ENCODE measurements around the gene SNX17. TPM values are rescaled to one million over a fixed set of nuclear protein-coding genes. Genes with fewer than 3 reads are reported as not detected.

Gene SNX17
- total and polyA plus RNA-seq, 4 donors = 66.2 to 112 (median 95.9) TPM

- no peak for DNase-seq (ENCODE audit: low read depth in 4 of 6, low spot score in 6 of 6)
- Histone ChIP-seq H3K9me3 (ENCODE audit: control insufficient read depth, insufficient read depth, low read length) (no peaks in the 10 kb centered on the region), H3K36me3 (ENCODE audit: control insufficient read depth, insufficient read depth, low read length) (peaks cover 73% of the 10 kb centered on the region), H3K27ac (ENCODE audit: low read depth, low read length) (no peak overlapping the region), H3K4me1 (ENCODE audit: control insufficient read depth, insufficient read depth, low read length) (peaks cover 32% of the 10 kb centered on the region), H3K27me3 (ENCODE audit: control insufficient read depth, insufficient read depth, low read length) (no peaks in the 10 kb centered on the region), H3K4me3 (ENCODE audit: low read depth, low read length) (no peak overlapping the region)
- 78% methylated on average over 9 of the region's 10 CpGs for WGBS (ENCODE audit: insufficient coverage)
Measured at GRCh38 chr2:27376866-27377617, 6.6 kb downstream of the SNX17 start.

GRCh38 chr2:27377618-27378095 lies 7.2 kb downstream of the SNX17 start:
- H3K9me3 ChIP-seq (ENCODE audit: control insufficient read depth, insufficient read depth, low read length) = no peaks in the 10 kb centered on the region
- 93% methylated on average over 18 of the region's 18 CpGs for WGBS (ENCODE audit: insufficient coverage)
- H3K27me3 ChIP-seq (ENCODE audit: control insufficient read depth, insufficient read depth, low read length) = no peaks in the 10 kb centered on the region
- H3K36me3 ChIP-seq (ENCODE audit: control insufficient read depth, insufficient read depth, low read length) = peaks cover 77% of the 10 kb centered on the region
- no peak for DNase-seq (ENCODE audit: low read depth in 4 of 6, low spot score in 6 of 6)
- H3K4me1 ChIP-seq (ENCODE audit: control insufficient read depth, insufficient read depth, low read length) = peaks cover 31% of the 10 kb centered on the region
- no peak overlapping the region for H3K4me3 ChIP-seq (ENCODE audit: low read depth, low read length)
- no peak overlapping the region for H3K27ac ChIP-seq (ENCODE audit: low read depth, low read length)

- Histone ChIP-seq H3K27ac (ENCODE audit: low read depth, low read length) (no peak overlapping the region), H3K4me3 (ENCODE audit: low read depth, low read length) (no peak overlapping the region), H3K27me3 (ENCODE audit: control insufficient read depth, insufficient read depth, low read length) (no peaks in the 10 kb centered on the region), H3K4me1 (ENCODE audit: control insufficient read depth, insufficient read depth, low read length) (peaks cover 31% of the 10 kb centered on the region), H3K36me3 (ENCODE audit: control insufficient read depth, insufficient read depth, low read length) (peaks cover 79% of the 10 kb centered on the region), H3K9me3 (ENCODE audit: control insufficient read depth, insufficient read depth, low read length) (no peaks in the 10 kb centered on the region)
- DNase-seq (ENCODE audit: low read depth in 4 of 6, low spot score in 6 of 6) = no peak
- 85% methylated on average over 29 of the region's 29 CpGs for WGBS (ENCODE audit: insufficient coverage)
Measured at GRCh38 chr2:27378096-27378808, 7.8 kb downstream of the SNX17 start.

- Histone ChIP-seq H3K27me3 (ENCODE audit: control insufficient read depth, insufficient read depth, low read length) (no peaks in the 10 kb centered on the region), H3K4me1 (ENCODE audit: control insufficient read depth, insufficient read depth, low read length) (peaks cover 31% of the 10 kb centered on the region), H3K4me3 (ENCODE audit: low read depth, low read length) (peak overlapping the region; percentile 74), H3K27ac (ENCODE audit: low read depth, low read length) (no peak overlapping the region), H3K9me3 (ENCODE audit: control insufficient read depth, insufficient read depth, low read length) (no peaks in the 10 kb centered on the region), H3K36me3 (ENCODE audit: control insufficient read depth, insufficient read depth, low read length) (peaks cover 79% of the 10 kb centered on the region)
- 84% methylated on average over 3 of the region's 9 CpGs for WGBS (ENCODE audit: insufficient coverage)
- no peak for DNase-seq (ENCODE audit: low read depth in 4 of 6, low spot score in 6 of 6)
Measured at GRCh38 chr2:27378809-27379290, 8.4 kb downstream of the SNX17 start.

GRCh38 chr2:27379383-27379835 lies 9.0 kb downstream of the SNX17 start:
- Histone ChIP-seq H3K4me3 (ENCODE audit: low read depth, low read length) (peak overlapping the region; percentile 74), H3K27ac (ENCODE audit: low read depth, low read length) (peak overlapping the region; percentile 62), H3K27me3 (ENCODE audit: control insufficient read depth, insufficient read depth, low read length) (no peaks in the 10 kb centered on the region), H3K9me3 (ENCODE audit: control insufficient read depth, insufficient read depth, low read length) (no peaks in the 10 kb centered on the region), H3K4me1 (ENCODE audit: control insufficient read depth, insufficient read depth, low read length) (peaks cover 31% of the 10 kb centered on the region), H3K36me3 (ENCODE audit: control insufficient read depth, insufficient read depth, low read length) (peaks cover 77% of the 10 kb centered on the region)
- no CpG with 5 or more reads among the region's 2 CpGs for WGBS (ENCODE audit: insufficient coverage)
- DNase-seq (ENCODE audit: low read depth in 4 of 6, low spot score in 6 of 6) = no peak

GRCh38 chr2:27379836-27380625 lies 9.6 kb downstream of the SNX17 start:
- H3K9me3 ChIP-seq (ENCODE audit: control insufficient read depth, insufficient read depth, low read length) = no peaks in the 10 kb centered on the region
- H3K4me1 ChIP-seq (ENCODE audit: control insufficient read depth, insufficient read depth, low read length) = peaks cover 31% of the 10 kb centered on the region
- H3K27me3 ChIP-seq (ENCODE audit: control insufficient read depth, insufficient read depth, low read length) = no peaks in the 10 kb centered on the region
- DNase-seq (ENCODE audit: low read depth in 4 of 6, low spot score in 6 of 6) = peak in 2 of 6 donors; percentile 81 to 84
- peak overlapping the region; percentile 74 for H3K4me3 ChIP-seq (ENCODE audit: low read depth, low read length)
- H3K27ac ChIP-seq (ENCODE audit: low read depth, low read length) = peak overlapping the region; percentile 62
- peaks cover 77% of the 10 kb centered on the region for H3K36me3 ChIP-seq (ENCODE audit: control insufficient read depth, insufficient read depth, low read length)
- under 1% methylated on average over 29 of the region's 35 CpGs for WGBS (ENCODE audit: insufficient coverage)

- H3K36me3 ChIP-seq (ENCODE audit: control insufficient read depth, insufficient read depth, low read length) = peaks cover 72% of the 10 kb centered on the region
- peaks cover 31% of the 10 kb centered on the region for H3K4me1 ChIP-seq (ENCODE audit: control insufficient read depth, insufficient read depth, low read length)
- no peaks in the 10 kb centered on the region for H3K9me3 ChIP-seq (ENCODE audit: control insufficient read depth, insufficient read depth, low read length)
- H3K27me3 ChIP-seq (ENCODE audit: control insufficient read depth, insufficient read depth, low read length) = no peaks in the 10 kb centered on the region
- H3K4me3 ChIP-seq (ENCODE audit: low read depth, low read length) = peak within 1 kb of the TSS; percentile 74
- H3K27ac ChIP-seq (ENCODE audit: low read depth, low read length) = peak within 1 kb of the TSS; percentile 85
- peak; percentile 74 to 99 (median 94) for DNase-seq (ENCODE audit: low read depth in 4 of 6, low spot score in 6 of 6)
- WGBS (ENCODE audit: insufficient coverage) = 7% methylated on average over 61 of the region's 67 CpGs
Measured at GRCh38 chr2:27380626-27381545, 10.5 kb downstream of the SNX17 start, which contains the start of gene ZNF513. TSS of gene ZNF513 (minus strand) at chr2:27380734. CDS start at chr2:27380526, 208 bp downstream.

- Histone ChIP-seq H3K9me3 (ENCODE audit: control insufficient read depth, insufficient read depth, low read length) (no peaks in the 10 kb centered on the region), H3K4me1 (ENCODE audit: control insufficient read depth, insufficient read depth, low read length) (peaks cover 31% of the 10 kb centered on the region), H3K27me3 (ENCODE audit: control insufficient read depth, insufficient read depth, low read length) (no peaks in the 10 kb centered on the region), H3K36me3 (ENCODE audit: control insufficient read depth, insufficient read depth, low read length) (peaks cover 67% of the 10 kb centered on the region), H3K27ac (ENCODE audit: low read depth, low read length) (no peak overlapping the region), H3K4me3 (ENCODE audit: low read depth, low read length) (no peak overlapping the region)
- DNase-seq (ENCODE audit: low read depth in 4 of 6, low spot score in 6 of 6) = no peak
- WGBS (ENCODE audit: insufficient coverage) = 95% methylated on average over 10 of the region's 10 CpGs
Measured at GRCh38 chr2:27381577-27382181, 11.3 kb downstream of the SNX17 start.
